SK-N-SH (cell line): ENCODE results near the gene PTPRB. TPM values are rescaled to one million over a fixed set of nuclear protein-coding genes. Genes with fewer than 3 reads are reported as not detected.

ENCODE experiments used
- CTCF ChIA-PET: fragments of 300-600, 350-600 bp; formaldehyde crosslinking; extraction: SDS; loops from one replicate; lab custom pipeline; 2021; lab: Yijun Ruan, JAX
- POLR2A ChIA-PET: fragments of 350-600 bp; sonication (Branson Sonifier 250); formaldehyde crosslinking; extraction: SDS; loops from one replicate; lab custom pipeline; 2020; ENCODE audit warnings: antibody characterized with exemption, inconsistent platforms; lab: Yijun Ruan, JAX
- DNase-seq: peaks from one replicate; pipeline ENCODE4 v3.0.0; 2012
- H2AFZ ChIP-seq: fragments of 200-600 bp; sonication (generic); 2 replicates; pipeline ENCODE4 v1.8.1; 2016; ENCODE audit warnings: antibody characterized with exemption, mild to moderate bottlenecking, low read depth
- H3F3A ChIP-seq: fragments of 200-600 bp; sonication (generic); replicated peaks from 2 replicates; pipeline ENCODE3; 2016; ENCODE audit warnings: antibody characterized with exemption, mild to moderate bottlenecking; ENCODE audit not compliant: insufficient read depth
- H3K27ac ChIP-seq, 2 experiments: fragments of 200-500 bp in 1 of 2; fragments of 200-600 bp in 1 of 2; sonication (Bioruptor generic) in 1 of 2; sonication (generic), shearing (Covaris generic) in 1 of 2; 2 replicates each; pipeline versions ENCODE4 v1.5.1 to v1.6.1; 2014 to 2016; ENCODE audit warnings: low read depth in 2 of 2, inconsistent platforms in 1 of 2, low read length in 1 of 2, mild to moderate bottlenecking in 1 of 2, mixed read lengths in 1 of 2
- H3K27me3 ChIP-seq: fragments of 200-600 bp; sonication (generic), shearing (Covaris generic); 2 replicates; pipeline ENCODE4 v1.6.1; 2016; ENCODE audit warnings: mixed run types; ENCODE audit not compliant: insufficient read depth
- H3K36me3 ChIP-seq, 2 experiments: fragments of 200-500 bp in 1 of 2; fragments of 200-600 bp in 1 of 2; sonication (Bioruptor generic) in 1 of 2; sonication (generic) in 1 of 2; replicated peaks in 1 of 2; 2 replicates each; pipeline versions ENCODE3 to v1.5.1; 2014 to 2016; ENCODE audit warnings: low read length in 1 of 2, mild to moderate bottlenecking in 1 of 2; ENCODE audit not compliant: insufficient read depth in 2 of 2, control insufficient read depth in 1 of 2
- H3K4me1 ChIP-seq, 2 experiments: fragments of 200-500 bp in 1 of 2; fragments of 200-600 bp in 1 of 2; sonication (Bioruptor generic) in 1 of 2; sonication (generic), shearing (Covaris generic) in 1 of 2; 2 replicates each; pipeline versions ENCODE4 v1.5.1 to v1.6.1; 2014 to 2016; ENCODE audit warnings: low read depth in 1 of 2, low read length in 1 of 2, mixed run types in 1 of 2; ENCODE audit not compliant: insufficient read depth in 2 of 2, control insufficient read depth in 1 of 2
- H3K4me2 ChIP-seq: fragments of 200-600 bp; sonication (generic), shearing (Covaris generic); 2 replicates; pipeline ENCODE4 v1.6.1; 2017; ENCODE audit warnings: mixed run types
- H3K4me3 ChIP-seq, 2 experiments: fragments of 200-500 bp in 1 of 2; fragments of 200-600 bp in 1 of 2; sonication (Bioruptor generic) in 1 of 2; sonication (generic), shearing (Covaris generic) in 1 of 2; 2 replicates each; pipeline versions ENCODE4 v1.5.1 to v1.8.1; 2014 to 2016; ENCODE audit warnings: low read depth in 2 of 2, inconsistent platforms in 1 of 2, low read length in 1 of 2, mild to moderate bottlenecking in 1 of 2, mixed read lengths in 1 of 2, moderate library complexity in 1 of 2
- H3K79me2 ChIP-seq: fragments of 200-600 bp; sonication (generic); 2 replicates; pipeline ENCODE4 v1.8.1; 2017; ENCODE audit warnings: mild to moderate bottlenecking; ENCODE audit not compliant: insufficient read depth
- H3K9ac ChIP-seq: fragments of 200-600 bp; sonication (generic); 2 replicates; pipeline ENCODE4 v1.6.1; 2017; ENCODE audit warnings: mixed run types
- H3K9me2 ChIP-seq: fragments of 200-600 bp; sonication (generic); 2 replicates; pipeline ENCODE4 v1.6.1; 2017; ENCODE audit warnings: mixed run types
- H3K9me3 ChIP-seq: fragments of 200-600 bp; sonication (generic); 2 replicates; pipeline ENCODE4 v1.6.1; 2017; ENCODE audit warnings: mixed run types, mild to moderate bottlenecking, moderate library complexity
- H4K20me1 ChIP-seq: fragments of 200-600 bp; sonication (generic); 2 replicates; pipeline ENCODE4 v1.6.1; 2017; ENCODE audit warnings: mild to moderate bottlenecking, mixed run types; ENCODE audit not compliant: insufficient read depth
- CHD2 ChIP-seq: fragments of 150-350 bp; IDR thresholded peaks from 2 replicates; pipeline ENCODE4 v1.6.1; 2018; ENCODE audit warnings: low read length; ENCODE audit not compliant: partially characterized antibody
- ELF1 ChIP-seq: IDR thresholded peaks from 2 replicates; pipeline ENCODE4 v1.4.0; 2012
- EZH2phosphoT487 ChIP-seq: fragments of 200-600 bp; sonication (generic); IDR thresholded peaks from 2 replicates; pipeline ENCODE4 v1.6.1; 2017; ENCODE audit warnings: low read depth, mixed run types, mild to moderate bottlenecking, antibody characterized with exemption, moderate library complexity, borderline replicate concordance
- FOSL2 ChIP-seq: IDR thresholded peaks from 2 replicates; pipeline ENCODE4 v1.4.0; 2012; ENCODE audit warnings: low read depth, mild to moderate bottlenecking, moderate library complexity, borderline replicate concordance
- FOXJ3 ChIP-seq: sonication (generic); formaldehyde crosslinking; IDR thresholded peaks from 2 replicates; pipeline ENCODE4 v1.5.1; 2020; ENCODE audit warnings: mild to moderate bottlenecking, missing genetic modification reagents
- FOXM1 ChIP-seq: IDR thresholded peaks from 2 replicates; pipeline ENCODE4 v1.4.0; 2012; ENCODE audit warnings: low read depth, mild to moderate bottlenecking
- GABPA ChIP-seq: IDR thresholded peaks from 2 replicates; pipeline ENCODE4 v1.4.0; 2012; ENCODE audit warnings: low read depth, mild to moderate bottlenecking
- IRF3 ChIP-seq: fragments of 150-350 bp; IDR thresholded peaks from 2 replicates; pipeline ENCODE4 v1.6.1; 2016; ENCODE audit warnings: mild to moderate bottlenecking, low read depth, low read length
- JUND ChIP-seq: IDR thresholded peaks from 2 replicates; pipeline ENCODE4 v1.4.0; 2012
- MAX ChIP-seq: IDR thresholded peaks from 2 replicates; pipeline ENCODE4 v1.4.0; 2012; ENCODE audit warnings: low read depth
- MEF2A ChIP-seq: IDR thresholded peaks from 2 replicates; pipeline ENCODE4 v1.4.0; 2012; ENCODE audit warnings: low read depth, borderline replicate concordance
- PBX3 ChIP-seq: IDR thresholded peaks from 2 replicates; pipeline ENCODE4; 2012
- REST ChIP-seq: IDR thresholded peaks from 2 replicates; pipeline ENCODE4 v1.6.1; 2012; ENCODE audit warnings: mild to moderate bottlenecking, low read depth, low read length, moderate library complexity
- RFX5 ChIP-seq: IDR thresholded peaks from 2 replicates; pipeline ENCODE4 v1.6.1; 2012; ENCODE audit warnings: mild to moderate bottlenecking, improper control_type of control experiment, low read length
- RXRA ChIP-seq: IDR thresholded peaks from 2 replicates; pipeline ENCODE4 v1.4.0; 2012; ENCODE audit warnings: low read depth, mild to moderate bottlenecking, borderline replicate concordance
- SMC3 ChIP-seq: IDR thresholded peaks from 2 replicates; pipeline ENCODE4 v1.6.1; 2012; ENCODE audit warnings: low read depth, low read length, improper control_type of control experiment
- TAF1 ChIP-seq: IDR thresholded peaks from 2 replicates; pipeline ENCODE4 v1.6.1; 2012; ENCODE audit warnings: low read depth, mild to moderate bottlenecking, low read length, moderate library complexity, borderline replicate concordance
- TEAD4 ChIP-seq: IDR thresholded peaks from 2 replicates; pipeline ENCODE4 v1.4.0; 2012; ENCODE audit warnings: mild to moderate bottlenecking, borderline replicate concordance; ENCODE audit not compliant: insufficient read depth
- USF1 ChIP-seq: IDR thresholded peaks from 2 replicates; pipeline ENCODE4 v1.4.0; 2012; ENCODE audit warnings: low read depth, borderline replicate concordance
- ZBTB33 ChIP-seq: IDR thresholded peaks from 2 replicates; pipeline ENCODE4 v1.4.0; 2012; ENCODE audit warnings: low read depth, borderline replicate concordance
- WGBS: methylation state at CpG from one replicate; pipeline ENCODE4 v1.1.6; 2017; ENCODE audit warnings: low lambda C conversion rate; 5-methylcytosine and 5-hydroxymethylcytosine counted together
- polyA plus RNA-seq, 3 experiments: library from polyadenylated mRNA; depleted of rRNA; stranded (reverse); fragments of >200 nt; gene quantifications; 2 replicates each; pipeline ENCODE4 v1.2.3, GENCODE V29; 2012

PTPRB gene
- polyA plus RNA-seq, 1 of the 3 experiments (the other 2 are of a cell fraction) = 1.1 TPM

- CTCF ChIA-PET = interaction anchor here (1.1 kb wide), 1 partner anchor 27 kb away, joined by 5 read pairs; no protein-coding TSS in a partner anchor
- Histone ChIP-seq H3K9me2 (no peaks in the 10 kb centered on the region), H3K4me1 (no peaks in the 10 kb centered on the region), H2AFZ (no peak overlapping the region), H3K27me3 (no peaks in the 10 kb centered on the region), H3K79me2 (no peaks in the 10 kb centered on the region), H3K4me2 (no peak overlapping the region), H3K36me3 (no peaks in the 10 kb centered on the region), H3K27ac (no peak overlapping the region), H3K9ac (no peak overlapping the region), H3K9me3 (no peaks in the 10 kb centered on the region), H3K4me3 (no peak overlapping the region), H3F3A (no peaks in the 10 kb centered on the region), H4K20me1 (no peaks in the 10 kb centered on the region)
- POLR2A ChIA-PET = no interaction called here
- TF ChIP-seq CHD2 = no peak
- TF ChIP-seq JUND = no peak
- no peak for TF ChIP-seq REST
- no peak for TF ChIP-seq MEF2A
- no peak for TF ChIP-seq GABPA
- no peak for TF ChIP-seq FOXM1
- no peak for TF ChIP-seq FOXJ3
- TF ChIP-seq TEAD4 = no peak
- no peak for TF ChIP-seq TAF1
- TF ChIP-seq EZH2phosphoT487 = no peak
- TF ChIP-seq PBX3 = no peak
- no peak for TF ChIP-seq MAX
- no peak for TF ChIP-seq RFX5
- no peak for TF ChIP-seq ELF1
- TF ChIP-seq SMC3 = no peak
- no peak for TF ChIP-seq FOSL2
- no peak for TF ChIP-seq USF1
- no peak for TF ChIP-seq RXRA
- TF ChIP-seq ZBTB33 = no peak
- no peak for TF ChIP-seq IRF3
- WGBS = 76% methylated on average over 4 of the region's 4 CpGs
- DNase-seq = no peak
Observed at GRCh38 chr12:70617450-70617849, 19.8 kb downstream of the PTPRB start.
